Bronchial epithelial cell (primary cell): ENCODE measurements around the gene FBN1. TPM values are rescaled to one million over a fixed set of nuclear protein-coding genes. Genes with fewer than 3 reads are reported as not detected.

Experiments
- DNase-seq: peaks from one replicate; pipeline ENCODE4 v3.0.0-alpha.2; 2010; ENCODE audit warnings: low read depth
- FAIRE-seq: peaks from 2 replicates; lab custom pipeline; 2011; peaks lifted over from hg19 to GRCh38; lab: Jason Lieb, UNC
- H3K27me3 ChIP-seq: 2 replicates; pipeline ENCODE4 v1.5.1; 2011; ENCODE audit warnings: low read length; ENCODE audit not compliant: control insufficient read depth, insufficient read depth
- H3K36me3 ChIP-seq: 2 replicates; pipeline ENCODE4 v1.5.1; 2011; ENCODE audit warnings: low read length; ENCODE audit not compliant: control insufficient read depth, insufficient read depth
- H3K4me3 ChIP-seq: 2 replicates; pipeline ENCODE4 v1.5.1; 2011; ENCODE audit warnings: mild to moderate bottlenecking, low read depth, low read length, control low read depth
- CTCF ChIP-seq: IDR thresholded peaks from 2 replicates; pipeline ENCODE4 v1.5.1; 2011; ENCODE audit warnings: mild to moderate bottlenecking, moderate library complexity, low read length, control low read depth, inconsistent platforms; ENCODE audit not compliant: insufficient read depth, severe bottlenecking
- total RNA-seq: library from RNA; depleted of rRNA; stranded (reverse); fragments of >200 nt; gene quantifications from 2 replicates; pipeline ENCODE4 v1.2.1, GENCODE V29; 2014

Gene FBN1
- total RNA-seq, 1 donor from 2014 or later: 6.3 TPM

- Histone ChIP-seq H3K4me3 (no peak overlapping the region), H3K27me3 (no peaks in the 10 kb centered on the region), H3K36me3 (no peaks in the 10 kb centered on the region)
- FAIRE-seq (no peak), DNase-seq (no peak)
- TF ChIP-seq CTCF: no peak
Measured at GRCh38 chr15:48657950-48658591, 12.6 kb upstream of the FBN1 start.

- no peak for TF ChIP-seq CTCF
- FAIRE-seq (no peak), DNase-seq (no peak)
- Histone ChIP-seq H3K27me3 (no peaks in the 10 kb centered on the region), H3K4me3 (no peak overlapping the region), H3K36me3 (no peaks in the 10 kb centered on the region)
Measured at GRCh38 chr15:48654801-48655200, 9.3 kb upstream of the FBN1 start.

GRCh38 chr15:48653913-48654670 is 8.6 kb upstream of the FBN1 start:
- no peak for FAIRE-seq

GRCh38 chr15:48653216-48653615 is 7.7 kb upstream of the FBN1 start:
- DNase-seq: no peak
- TF ChIP-seq CTCF: no peak
- H3K4me3 ChIP-seq: no peak overlapping the region
- no peak for FAIRE-seq
- H3K36me3 ChIP-seq: no peaks in the 10 kb centered on the region
- no peaks in the 10 kb centered on the region for H3K27me3 ChIP-seq

More at GRCh38 chr15:48653913-48654670, 8.6 kb upstream of the FBN1 start:
- DNase-seq: no peak
- H3K4me3 ChIP-seq: no peak overlapping the region
- no peaks in the 10 kb centered on the region for H3K27me3 ChIP-seq
- no peak for TF ChIP-seq CTCF
- no peaks in the 10 kb centered on the region for H3K36me3 ChIP-seq

GRCh38 chr15:48652510-48653076 is 7.1 kb upstream of the FBN1 start:
- FAIRE-seq: no peak
- TF ChIP-seq CTCF: no peak
- DNase-seq: no peak
- Histone ChIP-seq H3K27me3 (no peaks in the 10 kb centered on the region), H3K36me3 (no peaks in the 10 kb centered on the region), H3K4me3 (no peak overlapping the region)
